GM18868 (cell line): ENCODE results near the gene ACAP2.
"Not testable (repeated sequence)": the region's sequence is repeated elsewhere in the genome, so short reads cannot be mapped to it uniquely, and the experiment has no call there.

Experiments used
- ATAC-seq: cut with Tn5 transposase; IDR thresholded peaks from one replicate; pipeline ENCODE4 v1.9.1; 2021; ENCODE audit warnings: mild to moderate bottlenecking, moderate library complexity; ENCODE audit not compliant: unreplicated experiment

The ACAP2 gene

GRCh38 chr3:195249057-195249770 is 193.6 kb downstream of the ACAP2 start:
- ATAC-seq: no peak

- ATAC-seq: no peak
These were observed 194.5 kb downstream of the ACAP2 start for GRCh38 chr3:195248281-195248680.

- ATAC-seq: no peak
These were observed 195.0 kb downstream of the ACAP2 start for GRCh38 chr3:195247863-195248189.

DNA sequence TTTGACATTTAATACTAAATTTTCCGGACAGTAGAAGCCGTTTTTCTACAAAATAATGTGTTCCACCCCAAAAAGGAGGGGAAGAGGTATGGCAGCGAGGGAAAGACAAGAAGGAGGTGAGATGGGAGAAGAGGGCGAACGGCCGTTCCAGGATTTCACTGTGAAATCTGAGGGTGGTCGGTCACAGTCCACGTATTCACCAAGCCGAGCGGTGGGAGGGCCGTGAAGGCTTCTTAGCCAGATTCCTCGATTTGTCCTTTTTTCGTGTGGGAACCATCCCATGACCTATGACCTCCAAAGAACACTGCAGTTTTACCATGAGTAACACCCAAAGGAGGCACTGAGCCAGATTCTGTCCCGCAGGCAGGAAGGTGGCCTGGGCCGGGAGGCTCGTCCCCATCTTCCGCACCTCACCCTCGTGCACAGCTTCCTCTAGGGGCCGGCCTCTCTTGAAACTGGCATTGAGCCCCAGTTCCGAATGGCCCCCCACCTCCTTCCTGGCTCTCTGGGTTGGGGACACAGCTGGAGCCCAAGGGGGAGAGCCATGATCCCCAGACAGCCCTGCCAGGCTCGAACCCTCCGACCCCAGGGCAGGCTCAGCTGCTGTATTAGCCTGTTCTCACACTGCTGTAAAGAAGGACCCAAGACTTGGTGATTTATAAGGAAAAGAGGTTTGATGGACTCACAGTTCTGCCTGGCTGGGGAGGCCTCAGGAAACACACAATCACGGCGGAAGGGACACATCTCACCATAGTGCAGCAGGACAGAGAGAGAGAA is 195.5 kb downstream of the ACAP2 start:
- ATAC-seq: no peak

GRCh38 chr3:195246581-195246995 is 196.2 kb downstream of the ACAP2 start:
- no peak for ATAC-seq

DNA sequence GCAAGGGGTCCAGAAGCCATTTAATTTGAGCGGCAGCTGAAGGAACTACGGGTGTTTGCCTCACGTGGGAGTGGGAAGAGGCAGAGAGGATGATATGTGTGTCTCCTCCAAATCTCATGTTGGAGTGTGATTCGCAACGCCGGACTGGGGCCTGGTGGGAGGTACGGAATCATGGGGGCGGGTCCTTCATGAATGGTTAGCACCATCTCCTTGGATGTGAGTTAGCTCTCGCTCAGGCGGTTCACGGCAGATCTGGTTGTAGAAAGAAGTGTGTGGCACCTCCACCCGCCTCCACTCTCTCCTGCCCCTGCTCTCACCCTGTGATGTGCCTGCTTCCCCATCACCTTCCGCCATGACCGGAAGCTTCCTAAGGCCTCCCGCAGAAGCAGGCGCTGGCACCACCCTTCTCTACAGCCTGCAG is 197.3 kb downstream of the ACAP2 start:
- ATAC-seq: no peak

DNA sequence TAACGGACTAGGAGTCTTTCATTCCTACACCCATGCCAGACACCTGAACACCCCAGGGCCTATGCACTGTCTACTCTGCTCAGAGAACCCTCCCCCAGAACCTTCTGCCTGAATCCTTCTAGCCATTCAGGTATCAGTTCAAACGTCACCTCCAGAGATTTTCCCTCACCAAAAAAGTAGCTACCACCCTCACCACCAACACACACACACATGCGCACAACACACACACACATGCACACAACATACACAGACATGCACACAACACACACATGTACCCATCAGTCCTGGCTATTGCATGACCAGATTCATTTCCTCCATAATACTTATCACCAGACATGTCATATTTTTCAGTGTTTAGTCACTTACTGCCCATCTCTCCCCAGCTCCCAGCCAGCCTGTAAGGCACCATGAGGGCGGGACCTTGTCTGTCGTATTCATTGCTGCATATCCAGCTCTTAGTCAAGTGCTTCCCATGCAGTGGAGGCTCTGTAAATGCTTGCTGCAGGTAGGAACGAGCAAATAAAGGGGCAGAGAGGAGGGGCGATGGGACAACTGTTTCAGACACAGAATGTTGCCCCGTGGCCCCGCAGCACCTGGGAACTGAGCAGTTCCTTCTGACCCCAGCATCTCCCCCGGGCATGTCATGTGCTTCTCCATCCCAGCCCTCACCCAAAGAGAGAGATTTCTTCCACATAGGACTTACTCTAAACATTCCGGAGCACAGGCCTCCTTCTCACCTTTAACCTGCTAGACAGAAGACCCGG is 201.0 kb downstream of the ACAP2 start:
- no peak for ATAC-seq

- no peak for ATAC-seq
These were observed 201.9 kb downstream of the ACAP2 start for GRCh38 chr3:195240939-195241338.

DNA sequence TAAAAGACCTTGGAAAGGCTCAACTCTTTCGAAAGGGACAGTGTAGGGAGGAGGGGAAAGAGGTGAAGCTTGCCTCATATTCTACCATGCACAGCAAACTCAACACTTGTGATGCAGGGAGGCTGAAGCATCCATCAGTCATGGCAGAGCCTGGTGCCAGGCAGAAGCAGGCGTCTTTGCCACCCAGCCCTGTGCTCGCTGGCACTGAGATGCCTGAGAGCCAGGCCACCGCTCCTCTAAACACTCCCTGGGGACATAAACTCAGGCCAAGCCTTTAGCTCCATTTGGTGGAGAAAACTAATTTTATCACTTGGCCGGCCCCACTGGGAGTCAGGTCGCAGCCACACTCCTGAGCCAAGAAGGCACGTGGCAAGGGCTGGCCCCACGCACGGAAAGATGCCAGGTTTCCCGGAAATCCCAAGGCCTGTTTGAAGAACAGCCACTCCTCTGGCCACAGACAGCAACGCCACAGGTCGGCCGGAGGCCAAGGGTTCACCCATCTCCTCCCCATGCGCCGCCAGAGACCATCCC is 202.6 kb downstream of the ACAP2 start:
- no peak for ATAC-seq

DNA sequence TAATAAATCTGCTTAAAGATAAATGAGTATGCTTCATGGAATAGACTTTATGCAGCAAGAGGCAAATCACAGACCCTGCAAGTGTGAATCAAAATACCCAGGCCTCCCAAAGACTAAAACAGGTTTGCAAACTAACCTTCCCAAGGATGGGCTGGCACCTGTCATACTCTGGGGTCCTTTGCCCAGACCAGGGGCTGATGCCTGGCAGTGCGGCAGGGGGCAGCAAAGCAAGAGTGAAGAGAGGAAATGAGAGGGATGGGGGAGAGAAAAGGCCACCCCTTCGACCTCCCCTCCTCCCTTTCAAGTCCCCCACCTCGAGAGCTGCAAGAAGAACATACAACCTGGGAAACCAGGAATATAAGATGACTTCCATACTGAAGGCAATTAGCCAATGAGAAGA is 203.7 kb downstream of the ACAP2 start:
- ATAC-seq: no peak

GRCh38 chr3:195238586-195239118 is 204.2 kb downstream of the ACAP2 start:
- ATAC-seq: no peak

GRCh38 chr3:195238081-195238571 is 204.7 kb downstream of the ACAP2 start:
- no peak for ATAC-seq

DNA sequence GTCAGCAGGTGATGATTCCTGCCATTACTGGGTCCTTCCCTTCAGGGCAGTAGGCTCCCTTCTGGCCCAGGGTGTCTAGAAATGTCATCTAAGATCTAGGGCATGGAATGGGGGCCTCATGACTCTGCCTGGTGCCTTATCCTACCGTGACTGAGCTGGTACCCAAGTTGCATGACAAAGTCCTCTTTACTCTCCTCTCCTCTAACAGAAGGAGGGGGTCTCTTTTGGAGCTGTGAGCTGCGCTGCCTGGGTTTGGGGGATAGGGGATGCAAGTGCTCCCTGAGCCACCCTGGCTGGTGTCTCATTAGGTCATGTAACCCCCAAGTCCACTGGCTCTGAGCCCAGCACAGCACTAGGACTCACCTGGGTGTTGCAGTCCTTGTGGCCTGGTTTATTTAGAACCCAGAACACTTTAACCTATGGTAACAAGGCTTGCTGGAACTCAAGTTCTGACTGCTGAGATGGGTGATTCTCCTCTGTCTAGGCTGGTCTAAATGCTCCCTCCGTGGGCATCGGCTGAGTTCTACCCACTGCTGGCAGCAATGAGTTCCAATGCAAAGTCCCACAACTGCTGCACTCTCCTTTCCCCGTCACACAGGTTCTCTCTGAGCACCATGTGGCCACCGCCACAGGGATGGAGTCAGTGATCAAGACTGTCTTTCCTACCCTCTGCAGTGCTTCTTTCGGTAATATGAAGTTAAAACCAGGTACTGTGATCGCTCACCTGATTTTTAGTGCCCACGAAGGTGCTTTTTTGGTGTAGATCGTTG is 205.8 kb downstream of the ACAP2 start:
- no peak for ATAC-seq

GRCh38 chr3:195236076-195236798 is 206.6 kb downstream of the ACAP2 start:
- no peak for ATAC-seq

DNA sequence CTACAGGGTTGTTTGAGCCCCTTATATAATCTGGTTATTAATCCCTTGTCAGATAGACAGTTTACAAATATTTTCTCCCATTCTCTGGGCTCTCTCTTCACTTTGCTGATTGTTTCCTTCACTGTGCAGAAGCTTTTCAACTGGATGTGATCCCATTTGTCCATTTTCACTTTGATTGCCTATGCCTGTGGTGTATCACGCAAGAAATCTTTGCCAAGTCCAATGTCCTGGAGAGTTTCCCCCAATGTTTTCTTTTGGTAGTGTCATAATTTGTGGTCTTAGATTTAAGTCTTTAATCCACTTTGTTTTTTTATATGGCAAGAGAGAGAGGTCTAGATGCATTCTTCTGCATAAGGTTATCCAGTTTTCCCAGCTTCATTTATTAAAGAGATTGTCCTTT is 212.6 kb downstream of the ACAP2 start:
- ATAC-seq: no peak

DNA sequence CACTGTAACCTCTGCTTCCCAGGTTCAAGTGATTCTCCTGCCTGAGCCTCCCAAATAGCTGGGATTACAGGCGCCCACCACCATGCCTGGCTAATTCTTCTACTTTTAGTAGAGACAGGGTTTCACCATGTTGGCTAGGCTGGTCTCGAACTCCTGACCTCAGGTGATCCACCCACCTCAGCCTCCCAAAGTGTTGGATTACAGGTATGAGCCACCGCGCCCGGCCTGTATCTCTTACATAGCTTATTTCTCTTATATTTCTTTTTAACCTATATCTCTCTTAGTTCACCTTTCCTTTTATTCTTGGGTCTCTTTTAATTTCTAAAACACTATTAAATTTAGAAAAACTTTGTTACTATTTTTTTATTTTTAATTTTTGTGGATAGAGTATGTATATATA is 213.9 kb downstream of the ACAP2 start:
- ATAC-seq: not testable (repeated sequence)

- no peak for ATAC-seq
These were observed 214.9 kb downstream of the ACAP2 start for GRCh38 chr3:195227871-195228270.

DNA sequence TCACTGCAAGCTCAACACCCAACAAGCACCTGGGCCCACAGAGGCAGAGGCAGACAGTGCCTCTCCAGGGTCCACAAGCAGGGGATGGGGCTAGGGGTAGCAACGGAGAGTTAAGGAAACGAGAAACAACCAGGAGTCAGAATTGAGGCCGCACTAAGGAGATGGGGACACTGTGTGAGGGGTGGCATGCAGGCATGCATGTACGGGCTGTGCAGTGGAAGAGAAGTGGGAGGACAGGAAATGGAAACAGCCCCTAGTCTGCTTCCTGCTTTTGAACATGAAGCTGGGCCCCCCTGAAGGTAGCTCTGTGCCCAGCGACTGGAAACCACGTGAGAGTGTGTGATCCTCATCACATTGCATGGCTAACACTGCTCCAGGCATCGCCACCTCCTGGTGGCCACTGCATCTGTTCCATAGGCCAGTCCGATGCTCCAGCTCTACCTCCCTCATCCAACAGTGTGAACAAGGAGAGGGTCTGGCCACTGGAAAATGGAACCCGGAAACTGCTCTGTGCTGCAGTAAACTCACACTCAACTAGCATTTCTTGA is 215.8 kb downstream of the ACAP2 start:
- ATAC-seq: no peak

- no peak for ATAC-seq
These were observed 216.4 kb downstream of the ACAP2 start for GRCh38 chr3:195226445-195226844.
